NCI-H524 (cell line): ENCODE data around the gene PRAMEF20.
"Not testable (repeated sequence)": the region's sequence is repeated elsewhere in the genome, so short reads cannot be mapped to it uniquely, and the experiment has no call there.

Source experiments
- DNase-seq, 2 experiments: peaks; one replicate each; lab custom pipeline; 2025; lab: John Stamatoyannopoulos, UW

Gene PRAMEF20

GRCh38 chr1:13410150-13410549 is at the start of gene PRAMEF20:
Gene PRAMEF20, plus strand, starts transcription at chr1:13410450. Its CDS starts 5,905 bp downstream, at chr1:13416355.
- not testable (repeated sequence) for DNase-seq

GRCh38 chr1:13362364-13362763 is 47.9 kb upstream of the PRAMEF20 start:
- DNase-seq, result not testable (repeated sequence)

DNA sequence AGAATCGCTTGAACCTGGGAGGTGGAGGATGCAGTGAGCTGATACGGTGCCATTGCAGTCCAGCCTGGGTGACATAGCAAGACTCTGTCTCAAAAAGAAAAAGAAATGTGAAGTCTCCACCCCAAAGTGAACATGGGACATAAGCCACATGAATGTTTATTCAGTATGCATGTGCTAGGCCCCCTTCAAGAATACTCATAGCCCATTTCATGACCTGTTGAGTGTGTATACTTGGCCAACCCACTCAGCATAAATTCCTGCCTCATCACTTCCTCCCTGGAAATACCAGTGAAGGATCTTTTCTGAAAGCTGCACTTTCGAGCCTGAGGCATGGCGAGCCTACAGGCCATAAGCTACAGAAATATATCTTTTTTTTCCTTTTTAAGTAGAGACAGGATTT is 45.3 kb upstream of the PRAMEF20 start:
- DNase-seq, result not testable (repeated sequence)

DNA sequence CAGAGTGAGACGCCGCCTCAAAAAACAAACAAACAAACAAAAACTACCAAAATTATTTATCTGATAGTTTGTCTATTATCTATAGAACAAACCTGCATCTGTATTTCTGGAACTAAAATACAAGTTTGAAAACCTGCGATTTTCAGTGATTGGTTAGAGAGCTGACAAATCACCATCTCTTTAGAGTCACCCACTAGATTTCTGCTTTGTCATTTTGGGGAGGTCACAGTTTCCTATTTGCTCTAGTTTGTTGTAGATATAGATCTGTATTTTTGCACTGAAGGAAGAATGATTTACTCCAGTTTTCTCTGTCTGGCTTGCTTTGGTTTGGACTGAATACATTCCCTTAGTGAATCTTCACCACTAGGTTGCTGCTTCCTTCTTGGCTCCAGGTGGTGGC is 43.7 kb upstream of the PRAMEF20 start:
- DNase-seq, result not testable (repeated sequence)

- DNase-seq, result peak in 1 of 2 experiments; percentile 19
Observed at GRCh38 chr1:13368544-13368943, 41.7 kb upstream of the PRAMEF20 start.

GRCh38 chr1:13378983-13379382 is 31.3 kb upstream of the PRAMEF20 start:
- DNase-seq, result not testable (repeated sequence)

DNA sequence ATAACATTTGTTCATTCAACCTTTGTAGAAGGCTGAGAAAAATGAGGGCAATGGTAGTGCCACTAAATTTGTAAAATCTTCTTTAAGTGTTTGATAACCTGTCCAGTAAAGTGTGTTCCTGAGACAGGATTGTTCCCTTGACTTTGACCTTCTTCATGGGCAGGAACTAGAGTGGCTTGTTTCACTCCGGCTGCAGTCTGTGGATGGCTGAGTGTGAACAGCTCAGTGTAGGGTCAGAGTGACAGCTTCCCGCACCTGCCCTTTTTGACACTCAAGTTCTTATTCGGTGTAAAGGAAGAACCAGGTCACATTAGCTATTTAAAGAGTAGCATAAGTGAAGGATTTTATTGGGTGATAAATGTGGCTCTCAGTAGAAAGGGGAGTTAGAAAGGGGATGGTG is 29.9 kb upstream of the PRAMEF20 start:
- not testable (repeated sequence) for DNase-seq

DNA sequence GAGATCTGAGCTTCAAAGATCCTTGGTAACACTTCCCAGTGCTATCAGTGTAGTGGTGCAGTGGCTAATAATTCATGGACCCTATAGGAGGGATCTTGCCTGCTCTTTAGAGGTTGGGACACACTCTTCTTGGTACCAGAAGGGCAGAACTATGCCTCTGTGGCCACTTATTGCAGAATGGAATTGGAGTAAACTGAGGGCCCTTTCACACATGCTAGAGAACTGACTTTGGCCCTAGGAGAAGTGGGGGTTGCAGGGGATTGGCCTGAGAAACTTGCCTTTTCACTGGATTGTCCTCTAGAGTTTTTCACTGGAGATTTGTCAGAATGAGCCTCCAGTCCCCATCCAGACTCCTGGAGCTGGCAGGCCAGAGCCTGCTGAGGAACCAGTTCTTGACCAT is 20.9 kb upstream of the PRAMEF20 start, which contains the start of gene PRAMEF17:
Gene PRAMEF17, plus strand, starts transcription at position 301 of the 400 bp plus-strand sequence. Its CDS starts 26 bp downstream, at position 327.
- DNase-seq, result not testable (repeated sequence)

GRCh38 chr1:13393004-13393403 is 17.2 kb upstream of the PRAMEF20 start:
- DNase-seq, result not testable (repeated sequence)

DNA sequence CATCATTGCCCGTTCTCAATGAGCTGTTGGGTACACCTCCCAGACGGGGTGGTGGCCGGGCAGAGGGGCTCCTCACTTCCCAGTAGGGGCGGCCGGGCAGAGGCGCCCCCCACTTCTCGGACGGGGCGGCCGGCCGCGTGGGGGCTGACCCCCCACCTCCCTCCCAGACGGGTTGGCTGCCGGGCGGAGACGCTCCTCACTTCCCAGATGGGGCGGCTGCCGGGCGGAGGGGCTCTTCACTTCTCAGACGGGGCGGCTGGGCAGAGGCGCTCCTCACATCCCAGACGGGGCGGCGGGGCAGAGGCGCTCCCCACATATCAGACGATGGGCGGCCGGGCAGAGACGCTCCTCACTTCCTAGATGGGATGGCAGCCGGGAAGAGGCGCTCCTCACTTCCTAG is 15.5 kb upstream of the PRAMEF20 start:
- not testable (repeated sequence) for DNase-seq

DNA sequence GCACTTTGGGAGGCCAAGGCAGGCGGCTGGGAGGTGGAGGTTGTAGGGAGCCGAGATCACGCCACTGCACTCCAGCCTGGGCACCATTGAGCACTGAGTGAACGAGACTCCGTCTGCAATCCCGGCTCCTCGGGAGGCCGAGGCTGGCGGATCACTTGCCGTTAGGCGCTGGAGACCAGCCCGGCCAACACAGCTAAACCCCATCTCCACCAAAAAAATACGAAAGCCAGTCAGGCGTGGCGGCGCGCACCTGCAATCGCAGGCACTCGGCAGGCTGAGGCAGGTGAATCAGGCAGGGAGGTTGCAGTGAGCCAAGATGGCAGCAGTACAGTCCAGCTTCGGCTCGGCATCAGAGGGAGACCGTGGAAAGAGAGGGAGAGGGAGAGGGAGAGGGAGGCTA is 14.9 kb upstream of the PRAMEF20 start:
- not testable (repeated sequence) for DNase-seq

- no peak for DNase-seq
Observed at GRCh38 chr1:13407811-13408210, 2.4 kb upstream of the PRAMEF20 start.

DNA sequence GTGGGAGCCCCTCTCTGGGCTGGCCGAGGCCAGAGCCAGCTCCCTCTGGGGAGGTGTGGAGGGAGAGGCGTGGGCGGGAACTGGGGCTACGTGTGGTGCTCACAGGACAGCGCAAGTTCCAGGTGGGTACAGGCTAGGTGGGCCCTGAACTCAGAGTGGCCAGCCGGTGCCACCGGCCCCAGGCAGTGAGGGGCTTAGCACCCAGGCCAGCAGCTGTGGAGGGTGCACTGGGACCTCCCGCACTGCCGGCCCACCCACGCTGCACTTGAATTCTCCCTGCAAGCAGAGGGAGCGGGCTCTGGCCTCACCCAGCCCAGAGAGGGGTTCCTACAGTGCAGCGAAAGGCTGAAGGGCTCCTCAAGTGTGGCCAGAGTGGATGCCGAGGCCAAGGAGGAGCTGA is 20.2 kb downstream of the PRAMEF20 start:
- DNase-seq, result no peak

DNA sequence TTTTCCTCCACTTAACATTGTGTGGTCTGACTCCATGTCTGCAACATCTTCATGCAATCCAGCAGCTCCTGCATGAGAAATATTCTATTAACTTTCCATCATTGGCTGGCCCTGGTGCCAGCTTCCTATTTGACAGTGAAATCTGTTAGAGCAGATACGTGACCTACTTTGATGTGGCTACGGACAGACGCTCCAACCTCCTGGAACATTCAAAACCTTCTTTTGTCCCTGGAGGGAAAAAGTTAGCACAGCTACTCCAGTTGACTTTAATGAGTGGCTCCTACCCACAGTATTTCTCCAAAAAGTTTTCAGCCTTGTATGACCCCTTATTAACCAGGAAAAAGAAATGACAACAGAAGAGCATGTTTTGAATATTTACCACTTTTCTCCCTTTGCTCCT is 22.0 kb downstream of the PRAMEF20 start:
- DNase-seq, result no peak

GRCh38 chr1:13433694-13434358 is 23.6 kb downstream of the PRAMEF20 start:
- not testable (repeated sequence) for DNase-seq

DNA sequence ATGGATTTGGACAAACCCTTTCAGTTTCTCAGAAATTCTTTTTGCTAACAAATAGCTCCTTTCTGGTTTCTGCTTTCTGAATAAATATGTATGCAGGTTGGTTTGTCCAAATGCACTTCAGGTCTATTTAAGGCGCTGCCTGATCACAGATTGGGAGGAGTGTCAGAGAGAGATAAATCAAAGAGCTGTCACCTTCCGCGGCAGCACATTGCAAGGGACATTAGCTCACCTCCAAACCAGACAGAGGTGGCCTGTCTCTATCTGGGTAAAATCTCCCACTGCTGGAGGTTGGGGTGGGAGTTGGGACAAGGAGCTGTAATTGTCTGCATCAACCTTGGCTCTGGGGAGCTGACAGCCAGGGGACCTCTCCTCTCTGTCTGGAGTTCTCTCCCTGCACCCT is 25.2 kb downstream of the PRAMEF20 start:
- DNase-seq, result peak in 1 of 2 experiments; percentile 21

GRCh38 chr1:13439104-13439783 is 29.0 kb downstream of the PRAMEF20 start:
- not testable (repeated sequence) for DNase-seq

DNA sequence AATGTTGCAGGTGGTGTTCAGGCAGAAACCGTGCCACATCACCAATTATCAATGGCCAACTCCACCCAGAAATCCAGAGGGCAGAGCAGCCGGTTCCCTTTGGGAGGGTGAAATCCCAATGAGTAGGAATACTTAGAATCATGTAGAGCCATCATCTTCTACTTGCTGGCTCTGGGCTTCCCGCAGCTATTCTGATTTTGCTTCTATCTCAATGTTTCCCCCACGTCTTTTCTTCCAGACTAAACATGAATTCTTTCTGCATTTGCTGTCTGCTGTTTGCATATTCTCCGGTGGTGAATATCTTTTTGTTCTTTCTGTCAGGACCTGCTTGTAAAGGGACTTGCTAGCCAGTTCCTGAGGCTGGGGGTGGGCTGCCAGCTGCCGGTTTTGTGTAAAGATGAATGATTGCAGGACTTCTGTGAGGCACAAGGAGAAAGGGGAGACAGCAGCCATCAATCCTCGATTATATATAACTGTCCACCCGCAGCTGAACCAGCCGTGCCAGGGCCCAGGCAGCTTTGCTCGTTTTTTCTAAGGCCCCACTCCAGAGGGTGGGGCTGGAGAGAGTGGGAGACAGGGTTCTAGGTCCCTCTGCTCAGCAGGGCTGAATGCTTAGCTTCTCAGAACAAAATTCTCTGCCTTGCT is 33.2 kb downstream of the PRAMEF20 start:
- no peak for DNase-seq

- DNase-seq, result no peak
Observed at GRCh38 chr1:13450204-13450603, 40.0 kb downstream of the PRAMEF20 start.

GRCh38 chr1:13451399-13451965 is 41.2 kb downstream of the PRAMEF20 start:
- peak; percentile 56 to 73 for DNase-seq

DNA sequence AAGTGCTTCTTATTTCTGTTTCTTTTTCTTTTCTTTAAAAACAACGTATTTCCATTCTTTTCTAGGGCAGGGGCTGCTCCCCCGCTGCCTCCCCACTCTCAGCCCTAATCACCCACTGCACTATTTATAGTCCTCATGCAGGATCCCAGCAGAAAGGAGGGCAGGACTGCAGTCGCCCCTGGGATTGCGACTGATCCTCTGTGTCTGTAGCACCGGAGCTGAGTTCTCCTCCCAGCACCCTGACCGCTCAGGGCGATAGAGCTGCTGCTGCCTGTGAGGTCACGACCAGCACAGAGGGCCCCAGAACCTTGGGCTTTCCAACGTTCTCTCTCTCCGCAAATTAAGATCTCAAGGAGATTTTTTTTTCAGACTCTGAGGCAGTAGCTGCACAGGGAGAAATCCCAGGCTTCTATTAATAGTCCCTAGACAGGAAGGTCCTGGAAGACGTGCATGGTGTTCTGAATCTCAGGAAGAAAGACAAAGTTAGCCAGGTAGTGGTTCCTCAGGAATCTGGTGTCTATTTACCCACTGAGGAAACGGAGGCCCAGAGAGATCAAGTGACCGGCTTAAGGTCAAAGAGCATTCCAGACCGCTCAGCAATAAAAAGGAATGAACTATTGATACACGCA is 46.8 kb downstream of the PRAMEF20 start:
- no peak for DNase-seq

DNA sequence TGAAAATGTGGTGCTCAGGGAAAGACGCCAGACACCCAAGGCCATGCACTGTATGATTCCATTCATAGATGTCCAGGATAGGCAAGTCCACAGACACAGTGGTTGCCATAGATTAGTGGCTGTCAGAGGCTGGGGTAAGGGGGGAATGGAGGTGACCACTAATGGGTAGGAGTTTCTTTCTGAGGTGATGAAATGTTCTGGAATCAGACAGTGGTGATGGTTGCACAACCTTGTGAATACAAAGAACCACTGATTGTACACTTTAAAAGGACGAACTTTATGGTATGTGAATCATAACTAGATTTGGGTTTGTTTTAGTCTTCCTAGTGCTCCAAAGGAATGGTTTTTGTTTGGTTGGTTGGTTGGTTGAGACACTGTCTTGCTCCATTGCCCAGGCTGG is 51.7 kb downstream of the PRAMEF20 start:
- DNase-seq, result no peak
